HL-60 (cell line): ENCODE measurements around the gene PIN1.

Experiments used
- CTCF ChIP-seq: IDR thresholded peaks from one replicate; pipeline ENCODE4 v1.5.1; 2011; ENCODE audit warnings: low read length, control low read depth, inconsistent platforms; ENCODE audit not compliant: insufficient read depth
- REST ChIP-seq: IDR thresholded peaks from 2 replicates; pipeline ENCODE4 v1.6.1; 2012; ENCODE audit warnings: low read depth; ENCODE audit not compliant: insufficient replicate concordance

- TF ChIP-seq REST (no peak), CTCF (no peak)
Observed at GRCh38 chr19:9883231-9883758, 48.2 kb downstream of the PIN1 start.
